ENCODE results near the gene GNGT2. TPM values are rescaled to one million over a fixed set of nuclear protein-coding genes. Genes with fewer than 3 reads are reported as not detected.

Gene GNGT2
- total RNA-seq, 4 donors from 2014 or later: 1.1 to 1.7 TPM; not detected in 2

GRCh38 chr17:49198211-49198610 is 12.2 kb downstream of the GNGT2 start:
- 93 to 94% methylated on average over 2 of the region's 2 CpGs for WGBS, 2 donors
- TF ChIP-seq POLR2A (IDR thresholded peaks at IDR 0.05): no peak
- TF ChIP-seq, protein P1, sequence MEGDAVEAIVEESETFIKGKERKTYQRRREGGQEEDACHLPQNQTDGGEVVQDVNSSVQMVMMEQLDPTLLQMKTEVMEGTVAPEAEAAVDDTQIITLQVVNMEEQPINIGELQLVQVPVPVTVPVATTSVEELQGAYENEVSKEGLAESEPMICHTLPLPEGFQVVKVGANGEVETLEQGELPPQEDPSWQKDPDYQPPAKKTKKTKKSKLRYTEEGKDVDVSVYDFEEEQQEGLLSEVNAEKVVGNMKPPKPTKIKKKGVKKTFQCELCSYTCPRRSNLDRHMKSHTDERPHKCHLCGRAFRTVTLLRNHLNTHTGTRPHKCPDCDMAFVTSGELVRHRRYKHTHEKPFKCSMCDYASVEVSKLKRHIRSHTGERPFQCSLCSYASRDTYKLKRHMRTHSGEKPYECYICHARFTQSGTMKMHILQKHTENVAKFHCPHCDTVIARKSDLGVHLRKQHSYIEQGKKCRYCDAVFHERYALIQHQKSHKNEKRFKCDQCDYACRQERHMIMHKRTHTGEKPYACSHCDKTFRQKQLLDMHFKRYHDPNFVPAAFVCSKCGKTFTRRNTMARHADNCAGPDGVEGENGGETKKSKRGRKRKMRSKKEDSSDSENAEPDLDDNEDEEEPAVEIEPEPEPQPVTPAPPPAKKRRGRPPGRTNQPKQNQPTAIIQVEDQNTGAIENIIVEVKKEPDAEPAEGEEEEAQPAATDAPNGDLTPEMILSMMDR (IDR thresholded peaks at IDR 0.05): no peak
- DNase-seq (ENCODE audit: low spot score in 2 of 2): no peak
- no peak overlapping the region for H3K4me3 ChIP-seq (ENCODE audit: low read depth, poor library complexity, severe bottlenecking)
- intact Hi-C loops (cut with DNase I; ENCODE audit: low total_unique reads): no loop called here

GRCh38 chr17:49197346-49197998 is 12.9 kb downstream of the GNGT2 start:
- DNase-seq (ENCODE audit: low spot score in 2 of 2): no peak
- intact Hi-C loops (cut with DNase I; ENCODE audit: low total_unique reads): no loop called here
- H3K4me3 ChIP-seq (ENCODE audit: low read depth, poor library complexity, severe bottlenecking): no peak overlapping the region
- WGBS, 2 donors: 39 to 40% methylated on average over 5 of the region's 5 CpGs
- TF ChIP-seq, protein P1 (IDR thresholded peaks at IDR 0.05): no peak
- no peak for TF ChIP-seq POLR2A (IDR thresholded peaks at IDR 0.05)

GRCh38 chr17:49196520-49196919 is 13.9 kb downstream of the GNGT2 start:
- 85 to 89% methylated on average over 3 of the region's 3 CpGs for WGBS, 2 donors
- no peak for DNase-seq (ENCODE audit: low spot score in 2 of 2)
- TF ChIP-seq, protein P1 (IDR thresholded peaks at IDR 0.05): no peak
- no peak for TF ChIP-seq POLR2A (IDR thresholded peaks at IDR 0.05)
- no peak overlapping the region for H3K4me3 ChIP-seq (ENCODE audit: low read depth, poor library complexity, severe bottlenecking)
- intact Hi-C loops (cut with DNase I; ENCODE audit: low total_unique reads): no loop called here

- no peak for DNase-seq (ENCODE audit: low spot score in 2 of 2)
- intact Hi-C loops (cut with DNase I; ENCODE audit: low total_unique reads): no loop called here
- WGBS, 2 donors: 51 to 73% methylated on average over 4 of the region's 4 CpGs
Observed at GRCh38 chr17:49195751-49196150, 14.6 kb downstream of the GNGT2 start.

DNA sequence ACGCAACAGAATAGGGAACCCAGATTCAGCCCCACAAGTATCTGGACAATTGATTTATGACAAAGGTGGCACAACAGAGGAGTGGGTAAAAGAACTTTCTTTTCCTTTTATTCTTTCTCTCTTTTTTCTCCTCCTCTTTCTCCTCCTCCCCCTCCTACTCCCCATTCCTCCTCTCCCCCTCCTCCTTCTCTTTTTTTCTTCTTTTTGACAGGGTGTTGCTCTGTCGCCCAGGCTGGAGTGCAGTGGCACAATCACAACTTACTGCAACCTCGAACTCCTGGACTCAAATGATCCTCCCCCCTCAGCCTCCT is 16.1 kb downstream of the GNGT2 start:
- DNase-seq (ENCODE audit: low spot score in 2 of 2): no peak
- H3K4me3 ChIP-seq (ENCODE audit: low read depth, poor library complexity, severe bottlenecking): no peak overlapping the region
- intact Hi-C loops (cut with DNase I; ENCODE audit: low total_unique reads): no loop called here
- no peak for TF ChIP-seq POLR2A (IDR thresholded peaks at IDR 0.05)
- TF ChIP-seq, protein P1 (IDR thresholded peaks at IDR 0.05): no peak
- 44 to 47% methylated on average over 3 of the region's 3 CpGs for WGBS, 2 donors

More at GRCh38 chr17:49195751-49196150, 14.6 kb downstream of the GNGT2 start:
- H3K4me3 ChIP-seq (ENCODE audit: low read depth, poor library complexity, severe bottlenecking): no peak overlapping the region
- TF ChIP-seq, protein P1 (IDR thresholded peaks at IDR 0.05): no peak
- no peak for TF ChIP-seq POLR2A (IDR thresholded peaks at IDR 0.05)
